HepG2 (cell line): Measurements from ENCODE around the gene CEACAM16. TPM values are rescaled to one million over a fixed set of nuclear protein-coding genes. Genes with fewer than 3 reads are reported as not detected.

Experiments
- ATAC-seq: fragments of 200-7000 bp; cut with Tn5 transposase; 3 replicates; pipeline ENCODE4 v1.9.1; 2020; ENCODE audit warnings: mild to moderate bottlenecking, moderate library complexity
- BruUV-seq: library from RNA; stranded (reverse); fragments of 400-500 nt; replicated peaks from 2 replicates; lab custom pipeline; 2021; lab: Mats Ljungman, UMichigan
- CTCF ChIA-PET: fragments of 300-600 bp; formaldehyde crosslinking; extraction: SDS; loops from one replicate; lab custom pipeline; 2021; ENCODE audit warnings: low total read pairs, inconsistent platforms, low intra/inter-chr PET ratio; lab: Yijun Ruan, JAX
- POLR2A ChIA-PET: fragments of 350-600 bp; sonication (Branson Sonifier 250); formaldehyde crosslinking; loops from one replicate; lab custom pipeline; 2020; ENCODE audit warnings: antibody characterized with exemption, inconsistent platforms; lab: Yijun Ruan, JAX
- DNase-seq: peaks from one replicate; pipeline ENCODE4 v3.0.0-alpha.2; 2015; ENCODE audit warnings: low spot score
- FAIRE-seq: peaks from 3 replicates; lab custom pipeline; 2011; peaks lifted over from hg19 to GRCh38; lab: Jason Lieb, UNC
- H2AFZ ChIP-seq: one replicate; pipeline ENCODE4 v1.6.1; 2011; ENCODE audit warnings: low read length, inconsistent platforms
- H3K27ac ChIP-seq: fragments of 300-600 bp; 3 replicates; pipeline ENCODE4 v1.8.0; 2011; ENCODE audit warnings: mixed run types, mild to moderate bottlenecking, mixed read lengths, low read length, inconsistent platforms; ENCODE audit not compliant: insufficient read depth; ENCODE audit errors: extremely low read length
- H3K27me3 ChIP-seq, 2 experiments: fragments of 200-600 bp in 1 of 2; 2 replicates in 1 of 2; 3 replicates in 1 of 2; pipeline versions ENCODE4 v1.6.0 to v1.8.0; 2011; ENCODE audit warnings: low read length in 2 of 2, mild to moderate bottlenecking in 2 of 2, moderate library complexity in 2 of 2, inconsistent platforms in 1 of 2; ENCODE audit not compliant: insufficient read depth in 2 of 2, control insufficient read depth in 1 of 2
- H3K36me3 ChIP-seq, 2 experiments: fragments of 200-600 bp in 1 of 2; replicated peaks in 1 of 2; 2 replicates in 1 of 2; 3 replicates in 1 of 2; pipeline versions ENCODE4 v1.5.1 to v1.8.0; 2011; ENCODE audit warnings: low read length in 2 of 2, inconsistent platforms in 1 of 2; ENCODE audit not compliant: insufficient read depth in 2 of 2, control insufficient read depth in 1 of 2
- H3K4me1 ChIP-seq: 2 replicates; pipeline ENCODE4 v1.5.1; 2012; ENCODE audit warnings: low read length, inconsistent platforms; ENCODE audit not compliant: insufficient read depth
- H3K4me2 ChIP-seq: 2 replicates; pipeline ENCODE4 v1.6.0; 2011; ENCODE audit warnings: low read depth, low read length, inconsistent platforms
- H3K4me3 ChIP-seq, 3 experiments: fragments of 200-600 bp in 1 of 3; sonication (generic), shearing (Covaris generic) in 1 of 3; replicated peaks in 1 of 3; 2 replicates each; pipeline ENCODE4 v1.5.1; 2011 to 2016; ENCODE audit warnings: low read length in 3 of 3, inconsistent platforms in 2 of 3, low read depth in 2 of 3, mild to moderate bottlenecking in 2 of 3, control low read depth in 1 of 3, mixed read lengths in 1 of 3; ENCODE audit not compliant: insufficient read depth in 1 of 3
- H3K79me2 ChIP-seq: one replicate; pipeline ENCODE4 v1.6.1; 2011; ENCODE audit warnings: low read length, inconsistent platforms; ENCODE audit not compliant: insufficient read depth
- H3K9ac ChIP-seq: 2 replicates; pipeline ENCODE4 v1.6.0; 2011; ENCODE audit warnings: mild to moderate bottlenecking, low read depth, low read length, inconsistent platforms; ENCODE audit not compliant: insufficient read depth
- H3K9me3 ChIP-seq: 2 replicates; pipeline ENCODE4 v1.5.1; 2012; ENCODE audit warnings: mild to moderate bottlenecking, low read length
- H4K20me1 ChIP-seq: 2 replicates; pipeline ENCODE4 v1.6.0; 2011; ENCODE audit warnings: inconsistent platforms, mild to moderate bottlenecking, low read length, moderate library complexity; ENCODE audit not compliant: insufficient read depth
- CBFB ChIP-seq: sonication (generic); formaldehyde crosslinking; IDR thresholded peaks from 2 replicates; pipeline ENCODE4 v1.4.0; 2020; ENCODE audit warnings: missing genetic modification reagents
- CREB3 ChIP-seq: sonication (generic); formaldehyde crosslinking; IDR thresholded peaks from 2 replicates; pipeline ENCODE4 v1.5.0; 2020; ENCODE audit warnings: missing genetic modification reagents
- HMG20B ChIP-seq: conservative IDR thresholded peaks from 2 replicates; pipeline ENCODE4 v1.6.1; 2016; ENCODE audit warnings: missing genetic modification reagents, missing compliant biosample characterization
- ZSCAN22 ChIP-seq: sonication (generic); formaldehyde crosslinking; IDR thresholded peaks from 2 replicates; pipeline ENCODE4 v1.4.0; 2020; ENCODE audit warnings: mild to moderate bottlenecking, missing genetic modification reagents
- WGBS: methylation state at CpG from one replicate; pipeline ENCODE4 v1.1.6; 2017; ENCODE audit warnings: low lambda C conversion rate; 5-methylcytosine and 5-hydroxymethylcytosine counted together
- in situ Hi-C: cut with HindIII; loops from 2 replicates; pipeline ENCODE4 v1.10.0; 2017; ENCODE audit warnings: low pct_unique_long_range_greater_than_20kb; ENCODE audit not compliant: extremely low pct_ligation_motif_present
- intact Hi-C: fragments of 100-400 bp; cut with micrococcal nuclease; formaldehyde crosslinking; loops from one replicate; pipeline ENCODE4 v1.10.0; 2022; ENCODE audit not compliant: unreplicated experiment
- polyA plus RNA-seq, 8 experiments: library from polyadenylated mRNA; depleted of rRNA in 3 of 8; stranded (reverse) in 7 of 8; unstranded in 1 of 8; fragments of >200 nt; fragmentation: Illumina TruSeq in 4 of 8; extraction: Trizol in 4 of 8; gene quantifications; 2 replicates each; pipeline versions ENCODE4 v1.2.1 to v1.2.3, GENCODE V29; 2011 to 2016; ENCODE audit warnings: low read depth in 4 of 8, missing spikeins in 1 of 8, mixed read lengths in 1 of 8; ENCODE audit not compliant: insufficient read depth in 1 of 8
- total RNA-seq, 5 experiments: library from RNA; depleted of rRNA; stranded (reverse); fragments of >200 nt; fragmentation: Illumina TruSeq; extraction: Trizol; gene quantifications; 2 replicates each; pipeline ENCODE4 v1.2.3, GENCODE V29; 2016; ENCODE audit warnings: low read depth in 1 of 5

CEACAM16 gene
- total and polyA plus RNA-seq, 2 of the 13 experiments (the other 11 are each of a cell fraction or from before 2014, with no cell fraction given), result not detected

DNA sequence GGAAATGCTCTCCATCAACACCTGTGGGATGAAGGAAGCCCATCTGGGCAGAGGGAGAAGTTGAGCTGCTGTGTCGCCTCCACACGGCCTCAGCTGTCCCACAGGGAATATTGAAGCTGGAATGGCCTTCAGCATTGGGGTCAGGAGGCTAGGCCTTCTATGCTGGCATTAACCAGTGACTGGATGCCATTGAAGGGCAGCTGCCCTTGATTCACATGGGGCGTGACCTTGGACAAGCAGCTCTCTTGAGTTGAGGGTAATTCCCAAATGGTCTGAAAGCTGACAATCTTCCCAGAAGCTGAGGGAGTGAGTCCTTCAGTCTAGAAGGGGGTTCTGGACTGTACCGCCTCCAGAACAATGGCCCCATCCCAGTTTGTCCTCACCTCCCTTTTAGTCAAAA lies 56.3 kb downstream of the CEACAM16 start (continued):
- TF ChIP-seq CREB3 (CRISPR knock-in tag) (no peak), CBFB (CRISPR knock-in tag) (no peak)
- TF ChIP-seq, all 625 proteins: peak for 0

DNA sequence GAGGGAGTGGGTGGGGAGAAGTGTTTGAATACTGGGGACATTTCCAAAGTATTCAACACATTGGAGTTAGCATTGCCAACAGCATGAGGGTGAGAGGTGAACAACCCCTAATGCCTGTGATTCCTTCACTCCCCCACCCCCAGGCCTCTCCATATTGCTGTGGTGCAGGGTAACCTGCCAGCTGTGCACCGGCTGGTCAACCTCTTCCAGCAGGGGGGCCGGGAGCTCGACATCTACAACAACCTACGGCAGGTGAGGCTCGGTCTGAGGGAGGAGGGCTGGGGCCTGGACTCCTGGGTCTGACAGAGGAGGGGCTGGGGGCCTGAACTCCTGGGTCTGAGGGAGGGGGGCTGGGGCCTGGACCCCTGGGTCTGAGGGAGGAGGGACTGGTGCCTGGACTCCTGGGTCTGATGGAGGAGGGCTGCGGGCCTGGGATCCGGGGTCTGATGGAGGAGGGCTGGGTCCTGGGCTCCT lies 57.2 kb downstream of the CEACAM16 start:
- BruUV-seq, result no TSS peak
- Histone ChIP-seq H3K4me1 (peaks cover 41% of the 10 kb centered on the region), H3K27ac (no peak overlapping the region), H3K4me2 (no peak overlapping the region), H3K9me3 (no peaks in the 10 kb centered on the region), H3K4me3 (no peak overlapping the region), H3K27me3 (no peaks in the 10 kb centered on the region), H3K36me3 (peaks cover 12 to 26% of the 10 kb centered on the region in 2 experiments; a peak in 4 of 5 replicates), H3K79me2 (no peaks in the 10 kb centered on the region), H3K9ac (no peak overlapping the region), H2AFZ (no peak overlapping the region), H4K20me1 (no peaks in the 10 kb centered on the region)
- in situ Hi-C loops (loop anchor here (5.0 kb wide), 1 partner anchor 34 kb away; no protein-coding TSS in a partner anchor), intact Hi-C loops (no loop called here)
- TF ChIP-seq ZSCAN22 (CRISPR knock-in tag) (peak; percentile 84), HMG20B (CRISPR knock-in tag) (no peak)
- DNase-seq, result no peak
- ChIA-PET POLR2A (interaction anchor here (1.4 kb wide), 1 partner anchor 31 kb away, joined by 5 read pairs; no protein-coding TSS in a partner anchor), CTCF (no interaction called here)
- no peak for ATAC-seq
- 100% methylated on average over 2 of the region's 7 CpGs for WGBS
- no peak for FAIRE-seq
